RWPE1 (cell line): ENCODE data around the gene LSM10.

Source experiments
- CTCF ChIA-PET: fragments of 350-600 bp; sonication (Branson Sonifier 250); formaldehyde crosslinking; extraction: SDS; loops from one replicate; lab custom pipeline; 2021; lab: Yijun Ruan, JAX
- POLR2A ChIA-PET: fragments of 400-600 bp; formaldehyde crosslinking; extraction: SDS; loops from one replicate; lab custom pipeline; 2020; ENCODE audit warnings: antibody characterized with exemption; ENCODE audit not compliant: low non-redundant PET; lab: Yijun Ruan, JAX
- DNase-seq: peaks from one replicate; pipeline ENCODE4 v3.0.0; 2012; ENCODE audit warnings: low spot score
- H3K27ac ChIP-seq: fragments of 450-650 bp; 2 replicates; pipeline ENCODE4 v1.5.1; 2017
- CTCF ChIP-seq: fragments of 450-650 bp; conservative IDR thresholded peaks from 2 replicates; pipeline ENCODE4 v1.5.1; 2017; ENCODE audit warnings: low read depth, mild to moderate bottlenecking

The LSM10 gene

GRCh38 chr1:36397378-36398230, at the start of gene LSM10:
LSM10 (minus strand) TSS chr1:36397908; CDS start chr1:36394129, 3,779 bp downstream.
- ChIA-PET CTCF (interaction anchor here (0.6 to 1.3 kb wide), 5 partner anchors 10 to 112 kb away, joined by 3 to 6 read pairs (median 4); no protein-coding TSS in a partner anchor), POLR2A (interaction anchor here (0.6 to 1.4 kb wide), 3 partner anchors 11 to 205 kb away, joined by 3 to 7 read pairs (median 4); no protein-coding TSS in a partner anchor)
- no peak for TF ChIP-seq CTCF
- H3K27ac ChIP-seq, result peak within 1 kb of the TSS; percentile 78
- DNase-seq, result peak; percentile 89

- no peak for TF ChIP-seq CTCF
- DNase-seq, result no peak
- ChIA-PET CTCF (interaction anchor here (0.6 kb wide), 1 partner anchor 12 kb away, joined by 3 read pairs; no protein-coding TSS in a partner anchor), POLR2A (no interaction called here)
- no peak overlapping the region for H3K27ac ChIP-seq
These were observed 49.7 kb upstream of the LSM10 start for GRCh38 chr1:36447450-36447849.

- POLR2A ChIA-PET, result no interaction called here
- no peak for TF ChIP-seq CTCF
- no peak for DNase-seq
- no peak overlapping the region for H3K27ac ChIP-seq
- CTCF ChIA-PET, result no interaction called here
These were observed 49.0 kb upstream of the LSM10 start for GRCh38 chr1:36446746-36447145.

- DNase-seq, result no peak
- CTCF ChIA-PET, result no interaction called here
- POLR2A ChIA-PET, result no interaction called here
These were observed 48.6 kb upstream of the LSM10 start for GRCh38 chr1:36446271-36446670.

GRCh38 chr1:36443297-36443696, 45.6 kb upstream of the LSM10 start:
- ChIA-PET POLR2A (no interaction called here), CTCF (no interaction called here)
- no peak overlapping the region for H3K27ac ChIP-seq
- no peak for DNase-seq
- TF ChIP-seq CTCF, result no peak

More at GRCh38 chr1:36446271-36446670, 48.6 kb upstream of the LSM10 start:
- TF ChIP-seq CTCF, result no peak
- H3K27ac ChIP-seq, result no peak overlapping the region

- ChIA-PET CTCF (interaction anchor here (0.7 kb wide), 1 partner anchor 100 kb away, joined by 3 read pairs; no protein-coding TSS in a partner anchor), POLR2A (no interaction called here)
These were observed 44.6 kb upstream of the LSM10 start for GRCh38 chr1:36442337-36442736.

More at GRCh38 chr1:36442337-36442736, 44.6 kb upstream of the LSM10 start:
- H3K27ac ChIP-seq, result no peak overlapping the region
- no peak for DNase-seq
- TF ChIP-seq CTCF, result no peak
